Activated naive CD8-positive, alpha-beta T cell treated with anti-CD3 and anti-CD28 coated beads, Interleukin-2, amount 10 ng/mL, durations not matched to agents 7 days and 5 days (primary cell): ENCODE results near the gene OR2A5. TPM values are rescaled to one million over a fixed set of nuclear protein-coding genes. Genes with fewer than 3 reads are reported as not detected.

Experiments
- total RNA-seq, 2 experiments: library from RNA; stranded (reverse); gene quantifications; one replicate each; pipeline ENCODE4 v1.2.3, GENCODE V29; 2021

OR2A5 gene
- total RNA-seq, 2 experiments from 2014 or later, result not detected

Other genes starting within 250 kb of the OR2A5 start
- gene TCAF1, start 146.8 kb upstream of the OR2A5 start, total RNA-seq, result 10 to 100 TPM; 18.2 to 19.6 TPM
- not detected for gene OR2F2, start 113.7 kb upstream of the OR2A5 start, total RNA-seq
- not detected for gene OR2F1, start 94.1 kb upstream of the OR2A5 start, total RNA-seq
- gene OR6B1, start 48.6 kb upstream of the OR2A5 start, total RNA-seq, result not detected
- not detected for gene OR2A25, start 20.9 kb downstream of the OR2A5 start, total RNA-seq
- gene OR2A12, start 37.3 kb downstream of the OR2A5 start, total RNA-seq, result not detected
- gene OR2A2, start 60.6 kb downstream of the OR2A5 start, total RNA-seq, result not detected
- not detected for gene OR2A14, start 74.2 kb downstream of the OR2A5 start, total RNA-seq
- 1 to 10 TPM; 1.0 to 2.2 TPM for gene CTAGE4, start 134.5 kb downstream of the OR2A5 start, total RNA-seq
- gene ARHGEF35, start 146.9 kb downstream of the OR2A5 start, total RNA-seq, result 1 to 10 TPM; 2.5 TPM
- gene OR2A42, start 190.7 kb downstream of the OR2A5 start, total RNA-seq, result not detected
- gene OR2A7, start 215.8 kb downstream of the OR2A5 start, total RNA-seq, result 1 to 10 TPM; 2.1 to 2.2 TPM
- 1 to 10 TPM in 1 of 2 experiments, not detected in 1; 1.1 TPM for gene CTAGE8, start 220.3 kb downstream of the OR2A5 start, total RNA-seq